Heart right ventricle (tissue), 16 donors: ENCODE measurements around the gene HPX. TPM values are rescaled to one million over a fixed set of nuclear protein-coding genes. Genes with fewer than 3 reads are reported as not detected.
A peak's percentile ranks its signal among the peaks of the same experiment; 100 is the strongest.

Experiments used
- ATAC-seq, 8 donors: fragments of 200-7000 bp; cut with Tn5 transposase; one replicate each; pipeline ENCODE4 v1.9.1; 2020; ENCODE audit warnings: mild to moderate bottlenecking in 8 of 8, moderate library complexity in 8 of 8, moderate number of reproducible peaks in 1 of 8
- DNase-seq, 2 donors: peaks; one replicate each; pipeline ENCODE4 v3.0.0-alpha.2; 2020
- H3K27ac ChIP-seq, 10 donors: fragments of 200-600 bp; sonication (generic) in 2 of 10; one replicate each; pipeline versions ENCODE4 v1.5.0 to v1.8.0; 2020 to 2022; ENCODE audit warnings: mild to moderate bottlenecking in 3 of 10
- H3K27me3 ChIP-seq, 7 donors: fragments of 200-600 bp; one replicate each; pipeline ENCODE4 v1.8.0; 2021 to 2022; ENCODE audit warnings: mild to moderate bottlenecking in 2 of 7
- H3K36me3 ChIP-seq, 9 donors: fragments of 200-600 bp; sonication (generic) in 1 of 9; one replicate each; pipeline versions ENCODE4 v1.5.0 to v1.8.0; 2020 to 2022; ENCODE audit warnings: mild to moderate bottlenecking in 2 of 9
- H3K4me1 ChIP-seq, 9 donors: fragments of 200-600 bp; sonication (generic) in 1 of 9; one replicate each; pipeline versions ENCODE4 v1.5.0 to v1.8.0; 2020 to 2022; ENCODE audit warnings: mild to moderate bottlenecking in 4 of 9
- H3K4me3 ChIP-seq, 10 donors: fragments of 200-600 bp; sonication (generic) in 2 of 10; one replicate each; pipeline versions ENCODE4 v1.5.0 to v1.8.0; 2020 to 2022; ENCODE audit warnings: mild to moderate bottlenecking in 7 of 10, moderate library complexity in 2 of 10
- H3K9me3 ChIP-seq, 11 donors: fragments of 200-600 bp in 10 of 11; sonication (generic) in 2 of 11; one replicate each; pipeline versions ENCODE4 v1.5.0 to v1.8.0; 2013 to 2022; ENCODE audit warnings: mild to moderate bottlenecking in 2 of 11, control low read depth in 1 of 11, moderate library complexity in 1 of 11
- WGBS, 2 donors: extraction: QIAGEN DNeasy Blood & Tissue Kit; methylation state at CpG; one replicate each; pipeline ENCODE4 v1.1.7; 2013; ENCODE audit warnings: inconsistent platforms in 1 of 2; 5-methylcytosine and 5-hydroxymethylcytosine counted together
- intact Hi-C, 10 donors: fragments of 100-400 bp; cut with DNase I; formaldehyde crosslinking; loops; one replicate each; pipeline versions ENCODE4 v1.11.1 to v1.14.2; 2022
- polyA plus RNA-seq, 2 donors: library from polyadenylated mRNA; stranded (reverse); fragments of 200-250 nt; gene quantifications; one replicate each; pipeline ENCODE4 v1.2.3, GENCODE V29; 2013
- total RNA-seq, 10 donors: library from RNA; stranded (reverse); fragmentation: NEBNext Ultra II Directional in 3 of 10; extraction: Animal tissue kit (Norgen Biotek cat#: 25700) in 3 of 10; gene quantifications; one replicate each; pipeline versions ENCODE4 v1.2.1 to v1.2.4, GENCODE V29; 2021 to 2023
- TF ChIP-seq, protein P1 (sequence below), 9 donors: fragments of 200-600 bp; sonication (generic) in 2 of 9; IDR thresholded peaks; one replicate each; pipeline versions ENCODE4 v1.5.0 to v1.8.0; 2021 to 2022; ENCODE audit warnings: antibody characterized with exemption in 9 of 9, mild to moderate bottlenecking in 5 of 9, moderate library complexity in 1 of 9
- donor health status: Arrhythmogenic right ventricular cardiomyopathy.
- donor health status: ischemic (EF 13 %, LVEDD 7.1; RV severe dilation, severe dysfunction).
- donor health status: healthy with polysubstance abuse.
- donor health status: DM: no; HTN: yes; CAD: no.
- donor health status: DM: no; HTN: no; CAD: no.
- donor health status: ischemic (EF 25% LVEDD 6.9; RV normal size, moderate dysfunction).
- donor health status: ischemic (EF 25% LVEDD 5.7; RV mildly dilated, moderate dysfunction).
- donor health status: healthy.
- donor health status: DM: yes; HTN: yes; CAD: no.
- donor health status: Ischemic cardiomyopathy.
- donor health status: ischemic (EF 35%, LVEDD 5.7; RV mildly dilated, moderate dysfunction).
- donor health status: nonischemic (EF 11% LVEDD 7.7; RV severe dilation, severe dysfunction).
- donor health status: DM: yes; HTN: yes; CAD: no.
- donor health status: PGD.
- donor health status: ischemic (EF 29% LVEDD 5.4; RV normal size, mild dysfunction).
- donor health status: nonischemic (EF 23%, LVEDD 6.1; RV moderate dilation, normal function).

Gene HPX
- total and polyA plus RNA-seq, 12 donors: 0.22 to 0.73 (median 0.40) TPM; not detected in 5

DNA sequence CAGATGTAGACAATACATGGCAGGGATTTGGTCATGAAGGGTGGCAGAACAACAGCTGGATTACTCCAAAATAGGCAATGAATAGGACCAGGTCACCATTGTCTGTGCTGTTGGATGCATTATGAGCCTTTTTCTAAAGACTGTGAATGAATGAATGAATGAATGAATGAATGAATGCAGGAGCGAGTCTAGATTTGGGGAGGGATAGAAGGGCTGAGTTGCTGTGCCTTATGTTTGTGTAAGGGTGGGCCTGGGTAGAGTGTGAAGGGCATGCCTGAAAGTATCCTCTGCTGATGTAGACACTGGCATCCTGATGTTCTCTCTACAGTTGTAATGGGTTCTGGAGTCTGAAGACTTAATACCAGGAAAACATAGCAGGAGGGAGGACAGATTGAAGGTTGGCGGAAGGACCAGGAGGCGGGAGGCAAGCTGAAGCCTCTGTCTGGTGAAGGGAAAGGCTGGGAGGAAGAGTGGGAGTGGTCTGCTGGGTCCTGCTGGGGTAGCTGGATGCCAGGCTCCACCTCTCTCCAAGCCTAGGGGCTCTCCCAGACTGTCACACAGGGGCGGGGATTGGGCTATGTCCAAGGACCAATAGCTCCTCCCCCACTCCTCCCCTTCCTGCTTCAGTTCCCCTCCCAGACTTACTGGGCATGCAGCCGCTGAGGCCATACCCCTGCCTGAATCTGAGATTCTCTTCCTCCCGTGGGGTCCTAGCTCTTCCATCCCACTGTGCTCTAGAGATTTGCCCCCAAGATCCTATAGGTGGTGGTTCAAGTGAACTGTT is 28.1 kb upstream of the HPX start:
- Histone ChIP-seq H3K4me3 (no peak overlapping the region), H3K27ac (peak overlapping the region in 9 of 10 donors; percentile 29 to 76 (median 70)), H3K36me3 (peaks cover 0 to 26% (median 9%) of the 10 kb centered on the region in 9 donors), H3K27me3 (no peaks in the 10 kb centered on the region), H3K9me3 (no peaks in the 10 kb centered on the region), H3K4me1 (peaks cover 0 to 30% (median 28%) of the 10 kb centered on the region in 9 donors)
- DNase-seq (peak; percentile 89 to 95), ATAC-seq (peak; percentile 83 to 94 (median 90))
- WGBS, 2 donors: 28 to 36% methylated on average over 6 of the region's 6 CpGs
- TF ChIP-seq, protein P1, sequence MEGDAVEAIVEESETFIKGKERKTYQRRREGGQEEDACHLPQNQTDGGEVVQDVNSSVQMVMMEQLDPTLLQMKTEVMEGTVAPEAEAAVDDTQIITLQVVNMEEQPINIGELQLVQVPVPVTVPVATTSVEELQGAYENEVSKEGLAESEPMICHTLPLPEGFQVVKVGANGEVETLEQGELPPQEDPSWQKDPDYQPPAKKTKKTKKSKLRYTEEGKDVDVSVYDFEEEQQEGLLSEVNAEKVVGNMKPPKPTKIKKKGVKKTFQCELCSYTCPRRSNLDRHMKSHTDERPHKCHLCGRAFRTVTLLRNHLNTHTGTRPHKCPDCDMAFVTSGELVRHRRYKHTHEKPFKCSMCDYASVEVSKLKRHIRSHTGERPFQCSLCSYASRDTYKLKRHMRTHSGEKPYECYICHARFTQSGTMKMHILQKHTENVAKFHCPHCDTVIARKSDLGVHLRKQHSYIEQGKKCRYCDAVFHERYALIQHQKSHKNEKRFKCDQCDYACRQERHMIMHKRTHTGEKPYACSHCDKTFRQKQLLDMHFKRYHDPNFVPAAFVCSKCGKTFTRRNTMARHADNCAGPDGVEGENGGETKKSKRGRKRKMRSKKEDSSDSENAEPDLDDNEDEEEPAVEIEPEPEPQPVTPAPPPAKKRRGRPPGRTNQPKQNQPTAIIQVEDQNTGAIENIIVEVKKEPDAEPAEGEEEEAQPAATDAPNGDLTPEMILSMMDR (IDR thresholded peaks at IDR 0.05): no peak
- intact Hi-C loops: no loop called here

DNA sequence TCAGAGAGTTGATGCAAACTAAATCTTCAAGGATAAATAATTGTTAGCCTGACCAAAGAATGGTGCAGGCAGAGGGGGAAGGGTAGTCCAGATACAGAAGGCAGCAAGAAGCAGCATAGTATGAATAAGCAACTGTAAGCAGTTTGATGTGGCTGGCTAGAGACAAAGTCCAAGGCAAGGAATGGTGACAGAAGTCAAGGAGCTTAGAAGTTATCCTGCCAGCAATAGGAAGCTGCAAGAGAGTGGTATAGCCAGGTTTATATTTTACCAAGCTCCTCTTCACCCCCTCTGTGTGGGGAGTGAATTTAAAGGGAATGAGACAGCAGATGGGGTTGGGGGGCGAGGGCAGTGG is 18.3 kb upstream of the HPX start:
- no peaks in the 10 kb centered on the region for H3K9me3 ChIP-seq
- no peaks in the 10 kb centered on the region for H3K27me3 ChIP-seq
- H3K4me3 ChIP-seq: no peak overlapping the region
- peaks cover 0 to 99% (median 41%) of the 10 kb centered on the region in 9 donors for H3K36me3 ChIP-seq
- TF ChIP-seq, protein P1 (IDR thresholded peaks at IDR 0.05): no peak
- no peak for ATAC-seq
- WGBS, 2 donors: 81 to 98% methylated on average over 1 of the region's 1 CpG
- no peaks in the 10 kb centered on the region for H3K4me1 ChIP-seq
- no peak overlapping the region for H3K27ac ChIP-seq
- no peak for DNase-seq
- intact Hi-C loops: no loop called here

DNA sequence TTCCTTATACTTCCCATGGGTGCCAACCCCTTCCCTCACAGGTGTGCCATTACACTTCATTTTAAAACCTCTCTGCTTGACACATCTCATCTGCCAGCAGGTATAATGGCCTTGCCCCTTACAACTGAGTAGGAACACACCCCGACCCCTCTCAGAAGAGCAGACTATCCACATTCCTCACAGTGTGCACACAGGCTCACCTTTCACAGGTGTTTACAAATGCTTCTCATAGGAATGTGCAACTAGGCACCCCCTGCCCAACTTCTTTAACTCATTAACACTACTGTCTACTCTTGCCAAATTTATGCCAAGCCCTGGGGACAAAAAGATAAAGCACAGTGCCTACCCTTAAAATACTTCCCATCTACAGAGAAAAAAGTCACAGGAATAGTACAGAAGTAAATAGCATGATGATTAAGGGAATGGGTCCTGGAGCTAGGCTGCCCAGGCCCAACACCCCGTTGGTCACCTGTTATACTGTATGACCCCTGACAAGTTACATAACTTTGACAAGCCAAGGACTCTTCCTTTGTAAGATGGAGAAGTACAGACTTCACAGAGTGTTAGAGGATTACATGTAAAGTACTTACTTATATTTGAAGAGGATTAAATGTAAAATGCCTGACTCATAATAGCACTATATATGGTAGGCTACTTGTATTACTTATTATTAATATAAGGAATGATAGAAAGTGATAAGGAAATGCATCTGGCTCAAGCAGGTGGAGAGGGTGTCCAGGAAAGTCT is 17.7 kb upstream of the HPX start:
- Histone ChIP-seq H3K9me3 (no peaks in the 10 kb centered on the region), H3K4me3 (no peak overlapping the region), H3K27me3 (no peaks in the 10 kb centered on the region), H3K4me1 (no peaks in the 10 kb centered on the region), H3K27ac (no peak overlapping the region), H3K36me3 (peaks cover 0 to 99% (median 36%) of the 10 kb centered on the region in 9 donors)
- intact Hi-C loops: no loop called here
- TF ChIP-seq, protein P1 (IDR thresholded peaks at IDR 0.05): no peak
- DNase-seq: no peak
- ATAC-seq: peak in 1 of 8 donors; percentile 17
- 89 to 93% methylated on average over 2 of the region's 2 CpGs for WGBS, 2 donors

DNA sequence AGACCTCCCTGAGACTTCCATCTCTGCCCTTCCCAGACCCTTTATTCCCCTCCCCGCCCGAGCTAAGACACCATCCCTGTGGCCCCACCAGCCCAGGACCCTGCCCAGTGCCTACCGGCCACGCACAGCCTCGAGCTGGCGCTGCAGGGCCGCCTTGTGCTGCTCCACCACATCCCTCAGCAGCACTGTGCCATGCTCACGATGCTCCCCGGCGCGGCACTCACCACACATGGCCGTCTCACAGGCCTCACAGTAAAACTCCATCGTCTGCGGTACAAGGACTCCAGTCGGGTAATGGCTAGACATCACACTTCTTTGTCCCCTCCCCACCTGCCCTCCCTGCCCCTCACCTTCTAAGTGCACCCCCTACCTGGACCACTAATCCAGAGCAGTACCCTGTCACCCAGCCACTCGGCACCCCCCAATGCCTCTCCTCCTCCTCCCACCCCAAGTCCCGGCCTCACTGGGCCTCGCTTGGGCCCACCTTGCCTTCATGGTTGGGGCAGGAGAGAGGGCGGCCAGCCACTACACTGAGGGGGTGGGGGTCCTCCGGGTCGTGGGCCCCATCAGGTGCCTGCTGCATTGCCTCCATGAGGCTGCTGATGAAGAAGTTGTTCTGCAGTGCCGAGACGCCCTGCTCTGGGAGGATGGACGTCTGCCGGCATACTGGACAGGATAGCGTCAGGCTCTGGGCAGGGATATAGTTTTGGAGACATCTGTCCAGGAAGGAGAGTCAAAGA is 17.0 kb upstream of the HPX start:
- DNase-seq: no peak
- WGBS, 2 donors: 95 to 98% methylated on average over 26 of the region's 26 CpGs
- H3K4me3 ChIP-seq: no peak overlapping the region
- H3K36me3 ChIP-seq: peaks cover 0 to 100% (median 41%) of the 10 kb centered on the region in 9 donors
- no peak overlapping the region for H3K27ac ChIP-seq
- H3K4me1 ChIP-seq: no peaks in the 10 kb centered on the region
- intact Hi-C loops: no loop called here
- peak in 2 of 8 donors; percentile 25 to 42 for ATAC-seq
- no peaks in the 10 kb centered on the region for H3K9me3 ChIP-seq
- TF ChIP-seq, protein P1 (IDR thresholded peaks at IDR 0.05): no peak
- H3K27me3 ChIP-seq: no peaks in the 10 kb centered on the region
